ENCODE measurements around the gene NCOA5. TPM values are rescaled to one million over a fixed set of nuclear protein-coding genes. Genes with fewer than 3 reads are reported as not detected.

NCOA5 gene
- total RNA-seq, 1 donor from 2014 or later = 48.6 TPM

GRCh38 chr20:46020555-46020954 is 69.2 kb downstream of the NCOA5 start:
- H3K9me3 Mint-ChIP-seq = no peaks in the 10 kb centered on the region
- no peaks in the 10 kb centered on the region for H3K36me3 Mint-ChIP-seq
- peaks cover 75% of the 10 kb centered on the region for H3K27me3 Mint-ChIP-seq
- TF ChIP-seq CTCF (conservative IDR thresholded peaks at IDR 0.05) = no peak
- peaks cover 6% of the 10 kb centered on the region for H3K4me1 Mint-ChIP-seq (ENCODE audit: unreplicated experiment)
- DNase-seq (ENCODE audit: extremely low spot score, unreplicated experiment) = no peak
- H3K4me3 Mint-ChIP-seq = peak overlapping the region; percentile 85
- no peak overlapping the region for H3K27ac Mint-ChIP-seq

GRCh38 chr20:46018611-46019010 is 71.2 kb downstream of the NCOA5 start:
- Mint-ChIP-seq H3K4me3 (no peak overlapping the region), H3K27me3 (peaks cover 71% of the 10 kb centered on the region), H3K9me3 (no peaks in the 10 kb centered on the region), H3K36me3 (no peaks in the 10 kb centered on the region), H3K4me1 (ENCODE audit: unreplicated experiment) (peaks cover 6% of the 10 kb centered on the region), H3K27ac (no peak overlapping the region)
- TF ChIP-seq CTCF (conservative IDR thresholded peaks at IDR 0.05) = no peak
- no peak for DNase-seq (ENCODE audit: extremely low spot score, unreplicated experiment)

GRCh38 chr20:46018112-46018511 is 71.7 kb downstream of the NCOA5 start:
- Mint-ChIP-seq H3K27me3 (peaks cover 70% of the 10 kb centered on the region), H3K36me3 (no peaks in the 10 kb centered on the region), H3K9me3 (no peaks in the 10 kb centered on the region), H3K4me1 (ENCODE audit: unreplicated experiment) (peaks cover under 1% of the 10 kb centered on the region), H3K4me3 (no peak overlapping the region), H3K27ac (no peak overlapping the region)
- DNase-seq (ENCODE audit: extremely low spot score, unreplicated experiment) = no peak
- no peak for TF ChIP-seq CTCF (conservative IDR thresholded peaks at IDR 0.05)

- DNase-seq (ENCODE audit: extremely low spot score, unreplicated experiment) = no peak
- TF ChIP-seq CTCF (conservative IDR thresholded peaks at IDR 0.05) = no peak
- Mint-ChIP-seq H3K36me3 (no peaks in the 10 kb centered on the region), H3K4me1 (ENCODE audit: unreplicated experiment) (no peaks in the 10 kb centered on the region), H3K9me3 (no peaks in the 10 kb centered on the region), H3K4me3 (no peak overlapping the region), H3K27ac (no peak overlapping the region), H3K27me3 (peaks cover 73% of the 10 kb centered on the region)
Observed at GRCh38 chr20:46017272-46017671, 72.5 kb downstream of the NCOA5 start.

- no peak for DNase-seq (ENCODE audit: extremely low spot score, unreplicated experiment)
- Mint-ChIP-seq H3K27ac (no peak overlapping the region), H3K36me3 (no peaks in the 10 kb centered on the region), H3K9me3 (no peaks in the 10 kb centered on the region), H3K27me3 (peaks cover 78% of the 10 kb centered on the region), H3K4me3 (peak overlapping the region; percentile 41), H3K4me1 (ENCODE audit: unreplicated experiment) (no peaks in the 10 kb centered on the region)
- TF ChIP-seq CTCF (conservative IDR thresholded peaks at IDR 0.05) = no peak
Observed at GRCh38 chr20:46014517-46015396, 75.0 kb downstream of the NCOA5 start.
